Fibroblast of skin of right quadriceps (primary cell): ENCODE data around the gene C5orf58.

ENCODE experiments used
- DNase-seq: peaks from one replicate; pipeline ENCODE4 v3.0.0-alpha.2; 2013

The C5orf58 gene

DNA sequence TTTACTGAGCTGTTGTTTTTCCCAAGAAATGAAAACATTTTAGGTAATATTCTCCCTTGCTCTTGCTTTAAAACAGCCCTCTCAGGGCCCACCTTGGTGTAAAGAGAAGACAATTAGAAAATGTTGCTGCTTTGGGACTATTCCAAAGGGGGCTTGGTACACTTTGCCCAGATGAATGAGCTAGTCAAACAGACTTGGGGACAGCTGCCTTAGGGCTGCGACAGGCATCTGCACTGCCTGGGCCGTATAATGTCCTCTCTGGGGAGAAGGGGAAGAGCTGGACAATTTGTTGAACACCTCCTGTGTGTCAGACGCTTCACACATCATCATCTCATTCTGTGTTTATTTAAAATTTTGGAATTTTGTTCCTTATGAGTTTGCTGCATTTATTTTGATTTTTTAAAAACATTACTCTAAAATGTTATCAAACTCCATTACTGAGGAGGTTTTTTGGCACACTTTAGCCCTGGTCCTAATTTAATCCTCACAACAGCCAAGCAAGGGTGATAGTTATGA, 28.8 kb downstream of the C5orf58 start:
- DNase-seq = no peak

DNA sequence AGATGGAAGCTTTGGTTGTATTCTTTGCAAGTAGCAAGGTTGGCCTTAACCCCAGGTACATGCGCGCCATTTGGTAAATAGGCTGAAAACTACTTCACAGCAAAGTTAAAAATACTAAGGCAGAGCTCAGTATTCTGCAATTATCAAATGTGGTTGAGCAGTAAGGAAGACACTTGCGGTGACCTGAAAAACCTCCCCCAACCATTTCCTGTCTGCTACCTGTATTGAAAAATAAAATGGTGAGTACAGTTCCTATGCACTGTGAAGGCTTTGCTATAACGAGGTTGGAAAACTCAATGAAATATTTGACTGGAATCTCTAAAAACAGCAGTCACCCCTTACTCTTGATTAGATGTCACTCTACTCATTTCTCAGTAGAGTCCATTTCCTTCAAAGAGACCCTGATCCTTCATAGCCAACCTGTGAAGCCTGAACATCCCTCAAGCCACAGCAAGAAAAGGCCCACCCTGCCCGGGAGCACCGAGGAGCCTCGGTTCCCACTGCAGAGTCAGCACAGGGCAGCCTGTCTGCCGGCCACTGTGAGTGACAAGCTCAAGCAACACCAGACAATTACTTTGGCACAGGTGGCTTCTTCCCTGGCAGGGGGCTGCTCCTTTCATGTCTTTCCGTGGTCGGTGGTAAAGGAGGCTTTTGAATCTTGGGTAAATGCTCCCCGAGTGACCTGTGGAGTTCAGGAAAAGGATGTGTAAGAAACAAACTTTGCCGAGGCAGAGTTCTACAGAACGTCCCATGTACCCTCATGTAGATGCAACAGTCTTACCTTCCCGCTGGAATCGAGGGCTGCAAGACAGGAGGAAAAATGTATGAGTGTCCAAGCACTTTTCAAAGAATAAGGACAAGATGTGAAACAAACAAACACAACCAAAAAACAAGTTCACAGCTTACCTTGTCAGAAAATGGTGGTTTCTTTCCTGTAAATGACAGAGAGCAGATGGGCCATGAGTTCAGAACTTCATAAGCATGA, 29.6 kb downstream of the C5orf58 start:
- DNase-seq = no peak

DNA sequence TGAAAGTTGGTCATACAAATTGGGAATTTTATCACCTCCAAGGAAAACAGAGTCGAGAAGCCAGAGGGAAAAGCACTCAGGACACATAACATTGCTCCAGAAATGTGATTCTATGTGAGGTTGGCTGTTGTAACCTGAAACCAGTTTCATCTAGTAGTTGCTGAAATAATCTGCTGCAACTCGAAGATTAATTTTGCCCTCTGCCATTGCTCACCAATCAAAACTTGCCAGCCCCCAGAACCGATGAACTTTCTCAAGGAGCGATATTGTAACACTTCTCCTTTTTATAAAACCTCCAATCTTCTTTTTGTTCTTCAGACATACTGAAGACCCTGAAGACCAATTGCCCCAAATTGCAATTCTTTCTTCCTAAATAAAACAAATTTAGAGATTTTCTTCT, 31.1 kb downstream of the C5orf58 start:
- no peak for DNase-seq

DNA sequence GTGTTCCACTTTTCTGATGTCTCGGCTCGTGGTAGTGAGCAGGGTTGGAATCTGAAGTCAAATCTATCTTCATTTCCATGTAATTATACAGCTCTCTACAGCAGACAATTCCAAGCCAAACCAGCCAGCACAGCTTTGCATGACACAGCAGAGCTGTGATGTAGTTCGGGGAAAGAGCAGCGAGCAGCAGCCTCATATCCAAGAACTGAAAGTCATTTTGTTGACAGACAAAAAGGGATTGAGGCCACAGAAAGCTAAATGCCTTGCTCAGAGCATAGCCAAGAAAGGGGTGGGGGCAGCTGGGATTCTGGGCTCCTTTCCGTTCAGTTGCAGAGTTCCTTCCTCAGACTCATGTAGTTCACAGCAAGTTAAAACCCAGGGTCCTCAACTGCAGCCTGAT, 32.7 kb downstream of the C5orf58 start:
- DNase-seq = no peak

DNA sequence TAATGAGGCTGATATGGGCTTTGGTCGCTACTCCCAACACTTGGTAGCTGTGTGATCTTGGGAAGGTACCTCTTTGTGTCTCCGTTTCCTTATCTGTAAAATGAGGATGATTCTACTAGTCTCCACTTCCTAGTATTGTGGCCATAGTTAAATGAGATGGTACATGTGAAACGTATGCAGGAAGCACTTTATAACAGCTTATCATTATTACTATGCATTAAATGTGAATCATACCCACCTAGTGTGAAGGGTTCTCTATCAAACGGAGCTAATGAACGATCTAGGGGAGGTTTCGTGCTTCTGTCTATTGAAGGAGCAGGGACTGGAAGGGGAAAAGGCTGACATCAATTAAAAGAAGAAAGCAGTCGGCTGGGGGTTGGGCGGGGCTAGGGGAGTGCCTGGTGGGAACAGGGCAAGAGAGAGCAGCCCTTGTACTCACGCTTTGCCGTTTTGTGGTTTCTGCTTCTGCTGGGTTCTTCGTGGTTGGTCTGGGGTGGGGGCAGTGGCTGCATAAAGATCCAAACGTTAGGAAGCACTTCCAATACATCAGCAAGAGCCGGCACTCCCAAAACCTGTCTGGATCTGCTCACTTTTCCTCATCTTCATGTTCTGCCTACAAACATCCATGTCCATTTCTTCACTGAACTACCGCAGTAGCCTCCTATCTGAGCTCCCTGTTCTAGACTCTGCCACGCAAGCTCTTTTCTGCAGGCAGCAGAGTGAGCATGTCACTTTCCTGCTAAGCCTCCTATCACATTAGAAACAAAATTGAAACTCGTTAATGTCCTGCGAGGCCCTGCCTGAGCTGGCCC, 34.0 kb downstream of the C5orf58 start:
- no peak for DNase-seq

DNA sequence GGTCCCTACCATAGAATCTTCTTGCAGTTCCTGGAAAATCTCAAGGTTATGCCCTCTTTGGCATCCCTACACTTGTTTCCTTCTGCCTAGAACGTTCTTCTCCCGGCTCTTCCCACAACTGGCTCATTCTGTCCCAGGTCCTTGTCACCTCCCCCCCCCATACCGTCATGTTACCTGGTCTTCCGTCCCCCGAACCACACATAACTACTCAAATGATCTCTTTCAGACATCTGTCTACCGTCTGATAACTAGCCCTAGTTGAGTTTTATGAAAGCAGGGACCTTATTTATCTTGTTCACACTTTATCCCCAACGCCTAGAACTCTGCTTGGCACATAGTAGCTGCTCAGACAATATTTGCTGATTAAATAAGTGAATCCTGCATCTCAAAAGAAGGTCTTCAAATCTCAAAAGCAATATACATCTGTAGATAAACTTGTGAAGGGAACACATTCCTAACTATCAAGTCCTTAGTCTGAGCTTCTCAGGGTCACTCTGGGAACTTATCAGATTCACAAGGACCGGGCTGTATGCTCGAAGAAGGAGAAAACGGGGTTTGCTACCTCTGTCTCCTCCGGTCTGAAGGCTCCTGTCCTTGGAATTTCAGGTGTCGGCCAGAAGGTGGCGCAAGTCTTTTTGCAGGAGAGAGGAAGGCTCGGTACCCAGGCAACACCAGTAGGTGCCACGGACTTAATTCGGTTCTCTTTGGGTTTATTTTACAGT, 34.8 kb downstream of the C5orf58 start:
- peak; percentile 58 for DNase-seq

DNA sequence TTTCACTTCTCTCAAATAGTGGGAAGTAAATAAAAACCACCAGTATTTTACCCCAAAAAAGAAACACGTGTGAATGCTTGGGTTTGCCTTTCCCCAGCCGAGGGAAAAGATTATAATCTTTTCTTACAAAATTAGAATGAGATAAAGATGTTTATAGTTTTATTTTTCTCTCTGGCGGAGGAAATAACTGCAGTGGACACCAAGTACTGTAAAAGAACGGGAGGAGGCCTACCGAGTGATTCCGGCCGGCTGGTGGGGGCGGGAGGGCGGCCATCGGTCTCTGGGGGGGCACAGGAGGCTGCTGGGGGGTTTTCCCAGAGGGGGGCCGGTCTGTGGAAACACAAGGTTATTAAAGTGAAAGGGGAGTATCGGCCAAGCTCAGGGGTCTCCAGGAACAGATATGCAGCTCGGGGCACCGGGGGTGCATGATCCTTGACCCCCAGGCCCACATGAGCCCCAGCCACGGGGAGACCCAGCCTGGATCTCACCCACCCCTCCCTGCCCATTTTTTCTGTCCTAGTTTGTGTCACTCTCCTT, 35.4 kb downstream of the C5orf58 start:
- no peak for DNase-seq

DNA sequence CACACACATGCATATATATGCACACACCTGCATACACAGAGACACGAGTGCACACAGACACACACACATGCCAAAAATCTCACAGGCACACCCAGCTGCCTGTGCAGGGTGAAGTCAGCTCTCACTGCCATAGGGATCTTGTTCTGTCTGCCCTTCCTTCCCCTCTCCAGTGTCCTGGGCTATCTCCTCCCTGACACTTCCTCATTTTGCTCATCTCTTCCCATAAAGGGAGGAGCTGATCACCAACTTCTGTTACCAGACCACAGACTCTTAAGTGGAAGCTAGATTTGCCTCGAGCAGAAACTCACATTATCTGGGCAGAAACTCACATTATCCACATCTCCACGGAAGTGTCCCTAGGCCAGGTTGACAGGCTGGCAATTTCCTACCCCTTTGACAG, 36.1 kb downstream of the C5orf58 start:
- DNase-seq = no peak

DNA sequence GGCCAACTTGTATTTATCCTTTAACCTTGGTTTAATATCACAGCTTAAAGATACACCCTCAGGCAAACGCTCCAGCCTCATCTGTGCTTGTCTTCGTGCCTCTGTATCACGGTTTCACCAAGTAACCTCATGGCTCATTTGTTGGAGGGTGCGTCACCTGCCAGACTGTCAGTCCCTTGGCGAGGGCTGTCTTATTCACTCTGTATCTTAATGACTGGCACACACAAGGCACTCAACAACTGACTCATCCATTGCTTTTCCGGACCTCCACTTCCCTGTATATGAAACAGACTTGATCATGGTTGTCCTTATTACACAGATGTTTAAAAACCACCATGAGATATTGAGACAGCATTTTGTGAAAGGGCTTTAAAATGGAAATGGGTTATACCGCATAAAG, 36.8 kb downstream of the C5orf58 start:
- no peak for DNase-seq

DNA sequence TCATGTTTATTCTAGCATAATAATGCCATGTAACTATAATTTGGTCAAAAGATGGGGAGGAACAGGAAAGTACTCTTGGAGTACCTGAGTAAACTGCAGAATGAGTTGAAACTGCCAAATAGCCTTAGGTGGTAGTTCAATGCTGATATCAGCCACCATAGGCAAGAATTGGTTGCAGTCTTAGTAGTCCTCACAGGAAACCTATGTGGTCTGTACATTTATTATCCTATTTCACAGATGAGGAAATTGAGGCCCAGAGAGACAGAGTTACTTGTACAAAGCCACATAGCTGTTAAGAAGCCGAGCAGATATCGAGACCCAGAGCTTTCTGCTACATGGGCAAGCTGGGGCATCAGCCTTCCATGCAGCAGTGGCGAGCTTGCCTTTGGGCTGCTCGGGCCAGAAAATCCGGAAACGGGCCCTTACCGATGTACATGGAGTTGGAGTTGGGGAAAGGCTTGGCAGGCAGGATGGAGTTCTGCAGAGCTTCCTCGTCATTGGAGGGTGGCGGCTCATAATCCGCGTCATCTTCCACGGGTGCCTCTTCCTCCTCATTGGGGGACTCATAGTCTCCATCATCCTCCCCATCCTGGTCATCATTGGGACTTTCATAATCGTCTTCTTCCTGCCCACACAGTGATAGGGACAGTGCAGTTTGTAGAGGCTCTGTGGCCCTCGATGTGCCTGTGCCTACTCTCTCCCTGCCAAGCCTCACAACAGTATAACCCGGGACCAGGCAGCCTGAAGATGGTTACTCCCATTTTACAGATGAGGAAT, 37.7 kb downstream of the C5orf58 start:
- no peak for DNase-seq

DNA sequence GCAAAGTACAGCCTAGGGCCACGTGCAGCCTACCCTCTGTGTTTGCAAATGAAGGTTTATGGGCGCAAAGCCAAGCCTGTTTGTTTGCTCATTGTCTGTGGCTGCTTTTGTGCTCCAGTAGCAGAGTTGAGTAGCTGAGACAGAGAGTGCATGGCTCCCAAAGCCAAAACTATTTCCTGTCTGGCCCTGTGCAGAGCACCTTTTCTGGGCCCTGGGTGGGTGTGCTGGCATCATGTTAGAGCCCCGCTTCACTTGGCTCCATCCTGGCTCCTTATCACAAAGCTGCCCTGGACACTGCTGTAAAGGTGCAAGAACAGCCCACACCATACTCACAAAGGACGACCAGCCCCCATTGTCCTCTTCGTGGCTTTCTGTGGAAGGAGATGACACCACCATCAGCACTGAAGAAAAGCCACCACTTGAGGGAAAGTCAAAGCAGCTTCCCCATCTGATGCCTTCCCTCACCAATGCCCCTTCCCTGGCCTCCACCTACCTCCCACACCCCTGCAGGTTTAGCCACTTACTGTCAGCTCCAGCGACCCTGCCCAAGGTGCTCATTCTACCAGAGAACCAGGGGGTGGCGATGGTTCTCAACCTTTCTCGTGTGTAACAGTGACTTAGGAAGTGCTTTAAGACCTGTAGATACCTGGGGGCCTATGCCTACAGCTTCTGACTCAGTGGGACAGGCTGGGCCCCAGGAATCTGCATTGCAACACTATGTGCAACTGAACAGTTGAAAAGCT, 41.4 kb downstream of the C5orf58 start:
- peak; percentile 8 for DNase-seq

DNA sequence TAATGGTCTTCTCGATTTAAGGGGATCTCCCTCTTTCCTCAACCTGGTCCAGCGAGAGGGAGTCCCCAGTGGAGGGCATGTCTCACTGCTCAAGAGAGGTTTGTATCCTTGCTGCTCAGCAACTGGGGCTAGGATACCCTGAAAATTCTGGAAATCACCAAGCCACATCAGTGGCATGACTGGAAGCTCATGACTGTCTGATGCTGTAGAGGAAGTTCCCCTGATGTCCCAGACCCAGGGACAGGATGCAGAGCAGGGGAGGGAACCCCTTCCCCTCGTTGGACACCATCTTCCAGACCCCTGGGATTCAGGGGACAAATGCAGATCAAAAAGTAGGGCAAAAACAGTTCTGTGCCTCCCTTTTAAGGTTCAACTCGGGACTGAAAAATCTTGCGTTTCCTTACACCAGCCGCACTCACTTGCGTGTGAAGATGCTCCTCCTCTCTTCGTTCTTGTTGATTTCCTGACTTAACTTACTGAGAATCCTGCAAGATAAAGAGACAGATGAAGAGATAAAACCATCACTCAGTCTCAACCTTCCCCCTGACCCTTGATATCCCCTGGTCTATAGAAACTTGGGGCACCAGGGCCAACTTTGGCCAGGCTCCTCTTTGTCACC, 42.7 kb downstream of the C5orf58 start:
- no peak for DNase-seq

DNA sequence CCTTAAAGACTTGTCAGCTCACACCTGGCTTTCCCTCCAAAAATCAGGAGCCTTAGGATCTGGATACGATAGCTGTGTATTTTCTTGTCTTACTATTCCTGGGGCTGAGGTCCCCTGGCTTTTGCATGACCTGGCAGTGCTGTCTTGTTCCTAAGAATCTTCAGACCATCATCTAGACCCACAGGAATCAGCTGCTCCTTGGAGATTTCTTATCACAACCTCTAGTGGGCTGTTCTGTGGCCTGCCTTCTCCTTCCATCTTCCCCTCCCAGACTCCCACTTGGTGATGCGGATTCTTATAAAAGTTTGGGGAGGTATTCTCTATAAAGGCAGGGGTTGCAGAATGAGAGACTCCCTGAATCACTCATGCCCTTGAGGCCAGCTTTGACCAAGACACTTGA, 43.4 kb downstream of the C5orf58 start:
- DNase-seq = no peak

DNA sequence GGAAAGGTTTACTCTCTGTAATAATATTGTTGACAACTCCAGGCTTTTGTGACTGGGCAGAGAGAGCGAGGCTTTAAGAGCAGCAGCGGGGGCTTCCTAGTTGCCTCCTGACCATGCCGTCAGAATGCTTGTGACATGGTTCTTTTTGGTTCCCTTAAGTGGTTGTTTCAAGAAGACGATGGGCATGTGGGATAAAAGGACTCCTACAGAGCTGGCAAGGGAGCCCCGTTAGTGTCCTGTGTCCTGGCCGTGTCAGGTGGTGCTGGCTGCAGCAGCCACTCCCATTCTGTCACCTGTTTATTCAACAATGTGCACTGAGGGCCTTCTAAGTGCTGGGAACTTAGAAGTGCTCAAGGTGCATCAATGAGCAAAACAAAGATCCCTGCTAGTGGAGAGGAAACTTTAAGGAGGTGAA, 45.1 kb downstream of the C5orf58 start:
- no peak for DNase-seq

DNA sequence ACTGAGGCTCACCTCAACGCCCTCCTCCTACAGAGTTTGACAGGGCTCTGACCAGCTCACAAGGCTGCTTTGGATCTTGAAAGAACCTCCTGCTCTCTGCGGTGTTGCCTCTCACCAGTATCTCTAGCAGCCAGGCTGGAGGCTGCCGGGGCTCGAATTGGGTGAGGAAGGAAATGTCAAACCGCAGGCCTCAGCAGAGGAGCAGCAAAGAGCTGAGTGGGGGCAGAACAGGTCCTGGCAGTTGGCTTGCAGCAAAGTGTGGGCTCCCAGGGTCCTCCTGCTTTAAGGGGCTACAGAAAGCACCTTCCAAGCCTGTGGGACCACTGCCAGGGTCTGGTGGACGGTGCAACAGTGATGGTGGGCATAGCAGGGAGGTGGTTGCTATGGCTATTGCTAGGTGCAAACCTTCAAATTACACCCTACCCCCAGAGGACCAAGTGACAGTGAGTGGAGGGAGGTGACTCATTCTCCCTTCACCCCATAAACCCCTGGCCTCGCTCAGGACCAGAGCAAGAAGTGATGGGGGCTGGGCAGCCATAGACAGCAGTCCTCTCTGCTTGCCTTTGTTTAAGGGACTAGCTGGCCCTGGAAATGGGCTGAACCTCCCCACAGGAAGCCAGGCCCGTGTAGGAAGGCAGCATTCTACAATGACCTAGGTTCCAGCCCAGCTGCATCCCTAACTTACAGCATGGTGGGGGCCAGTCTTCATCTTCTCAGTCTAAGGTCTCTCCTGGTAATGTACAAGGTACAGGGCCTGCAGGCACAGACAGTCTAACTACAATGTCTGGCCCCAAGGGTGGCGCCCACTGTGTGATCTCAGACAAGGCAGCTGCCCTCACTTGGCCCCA, 46.0 kb downstream of the C5orf58 start:
- no peak for DNase-seq

DNA sequence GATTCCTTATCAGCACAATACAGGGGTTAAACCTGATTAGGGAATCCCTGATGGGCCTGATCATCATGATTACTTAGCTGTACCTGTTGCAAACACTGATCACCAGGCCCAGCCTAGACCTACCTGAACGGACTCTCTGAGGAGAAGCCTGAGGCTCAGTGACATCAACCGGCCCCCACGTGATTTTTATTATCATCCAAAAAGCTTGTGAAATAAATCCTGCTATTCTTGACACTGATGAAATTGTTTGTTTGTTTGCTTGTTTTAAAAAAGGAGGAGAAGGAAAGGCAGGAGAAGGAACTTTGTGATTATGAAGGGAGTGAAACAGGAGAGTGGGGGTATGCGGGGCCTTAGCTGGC, 46.7 kb downstream of the C5orf58 start:
- DNase-seq = no peak

DNA sequence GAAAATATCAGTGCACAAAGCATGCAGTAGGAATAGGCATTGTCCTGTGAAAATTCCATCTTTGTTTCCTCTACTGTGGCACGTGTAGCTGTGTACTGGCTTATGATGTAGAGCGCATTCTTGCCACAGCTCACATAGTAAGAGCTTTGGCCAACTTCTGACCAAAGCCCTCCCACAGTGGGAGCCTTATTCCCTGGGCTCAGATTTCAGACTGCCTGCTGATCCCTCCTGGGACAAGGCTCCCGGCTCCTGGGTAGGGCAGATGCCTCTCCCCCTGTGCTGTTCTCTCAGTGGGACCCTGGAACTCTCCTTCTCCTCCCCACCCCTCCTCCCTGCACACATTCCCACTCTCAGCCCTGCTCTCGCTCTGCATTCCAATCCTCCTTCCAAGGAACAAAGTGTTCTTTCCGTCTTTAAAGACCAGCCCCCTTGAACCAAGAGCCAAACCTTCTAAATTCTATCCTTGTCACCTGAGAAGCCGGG, 47.3 kb downstream of the C5orf58 start:
- DNase-seq = no peak

DNA sequence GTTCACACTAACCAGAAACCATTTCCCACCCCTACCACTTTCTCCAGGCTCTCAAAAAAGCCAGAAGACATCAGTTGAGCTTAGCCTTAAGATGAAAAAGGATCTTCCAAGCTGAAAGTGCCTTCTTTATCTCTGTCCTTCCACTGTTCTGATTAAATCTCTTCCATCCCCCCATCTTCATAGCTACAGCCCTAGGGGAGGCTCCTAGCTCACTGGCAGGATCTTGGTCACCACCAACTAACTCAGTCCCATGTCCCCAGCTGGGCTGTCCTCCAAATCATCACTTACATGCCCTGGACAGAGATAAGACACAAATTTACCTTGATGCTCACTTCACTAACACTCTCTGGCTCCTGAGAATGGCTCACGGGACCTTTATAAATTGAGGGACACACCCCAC, 50.5 kb downstream of the C5orf58 start:
- DNase-seq = no peak

DNA sequence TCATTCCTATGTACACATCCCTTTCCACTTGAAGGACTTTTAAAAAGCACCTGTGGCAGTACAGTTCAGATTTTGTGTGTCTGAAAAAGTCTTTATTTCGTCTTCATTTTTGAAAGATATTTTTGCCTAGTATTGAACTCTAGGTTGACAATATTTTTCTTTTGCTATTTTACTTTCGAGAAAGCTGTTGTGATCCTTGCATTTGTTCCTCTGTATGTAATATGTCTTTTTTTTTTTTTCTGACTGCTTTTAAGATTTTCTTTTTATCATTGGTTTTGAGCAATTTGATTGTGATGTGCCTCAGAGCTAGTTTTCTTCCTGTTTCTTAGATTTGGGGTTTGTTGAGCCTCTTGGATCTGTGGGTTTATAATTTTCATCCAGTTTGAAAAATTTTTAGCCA, 51.4 kb downstream of the C5orf58 start:
- DNase-seq = no peak

DNA sequence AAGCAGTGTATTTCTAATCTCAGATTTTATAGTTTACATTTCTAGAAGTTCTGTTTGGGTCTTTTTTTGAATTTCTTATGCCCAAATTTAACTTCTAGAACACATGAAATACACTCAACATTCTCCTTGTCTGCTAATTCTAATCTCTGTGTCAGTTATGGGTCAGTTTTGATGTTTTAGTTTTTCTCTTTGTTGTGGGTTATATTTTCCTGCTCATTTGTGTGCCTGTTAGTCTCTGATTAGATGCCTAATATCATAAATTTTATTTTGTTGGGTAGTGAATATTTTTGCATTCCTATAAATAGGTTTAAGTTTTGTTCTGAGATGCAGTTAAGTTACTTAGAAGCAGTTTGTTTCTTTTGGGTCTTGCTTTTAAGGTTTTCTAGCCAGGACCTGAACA, 52.4 kb downstream of the C5orf58 start:
- DNase-seq = no peak
